Measurements from ENCODE around the gene PPP2R2D. TPM values are rescaled to one million over a fixed set of nuclear protein-coding genes. Genes with fewer than 3 reads are reported as not detected.

The PPP2R2D gene
- total RNA-seq, 5 donors from 2014 or later (not counting 1 experiment from before 2014, with no cell fraction given) = 37.3 to 45.0 (median 43.0) TPM

Other genes with a start within 250 kb of the PPP2R2D start
- 10 to 100 TPM; 23.9 to 30.2 (median 27.8) TPM for gene BNIP3, start 80.9 kb downstream of the PPP2R2D start, total RNA-seq
- gene JAKMIP3, start 164.9 kb downstream of the PPP2R2D start, total RNA-seq = under 1 TPM; 0.32 to 0.98 (median 0.50) TPM

Data from T-cell (primary cell).